ENCODE results near the gene ESPN. TPM values are rescaled to one million over a fixed set of nuclear protein-coding genes. Genes with fewer than 3 reads are reported as not detected.

ESPN gene
- total and polyA plus RNA-seq, 2 experiments from 2014 or later, result 31.1 to 65.7 TPM

- TF ChIP-seq CTCF (IDR thresholded peaks at IDR 0.05; ENCODE audit: poor library complexity) (no peak), EZH2phosphoT487 (IDR thresholded peaks at IDR 0.05; ENCODE audit: low read depth, severe bottlenecking, unreplicated experiment) (no peak)
- H3K4me3 ChIP-seq, result no peak overlapping the region
- no peaks in the 10 kb centered on the region for H3K4me1 ChIP-seq (ENCODE audit: insufficient read depth)
- no peaks in the 10 kb centered on the region for H3K79me2 ChIP-seq
- no peak for DNase-seq (ENCODE audit: low spot score)
- no peak overlapping the region for H3K4me2 ChIP-seq
- H4K20me1 ChIP-seq (ENCODE audit: insufficient read depth, poor library complexity, severe bottlenecking), result no peaks in the 10 kb centered on the region
- no peaks in the 10 kb centered on the region for H3K27me3 ChIP-seq
- 99% methylated on average over 48 of the region's 48 CpGs for WGBS (ENCODE audit: low lambda C conversion rate, missing lambda C conversion rate)
- no peak overlapping the region for H2AFZ ChIP-seq
- no peaks in the 10 kb centered on the region for H3K36me3 ChIP-seq (replicated peaks; ENCODE audit: insufficient read depth, low read depth)
- no peak overlapping the region for H3K27ac ChIP-seq
- no peaks in the 10 kb centered on the region for H3K9me2 ChIP-seq (replicated peaks; ENCODE audit: insufficient read depth)
- no peaks in the 10 kb centered on the region for H3K9me3 ChIP-seq (ENCODE audit: low read depth)
Measured at GRCh38 chr1:6461538-6462411, 37.2 kb downstream of the ESPN start.

- Histone ChIP-seq H3K9me2 (replicated peaks; ENCODE audit: insufficient read depth) (no peaks in the 10 kb centered on the region), H3K27ac (no peak overlapping the region), H3K79me2 (no peaks in the 10 kb centered on the region), H4K20me1 (ENCODE audit: insufficient read depth, poor library complexity, severe bottlenecking) (no peaks in the 10 kb centered on the region), H3K4me1 (ENCODE audit: insufficient read depth) (no peaks in the 10 kb centered on the region), H3K36me3 (replicated peaks; ENCODE audit: insufficient read depth, low read depth) (no peaks in the 10 kb centered on the region), H3K4me2 (no peak overlapping the region), H3K9me3 (ENCODE audit: low read depth) (no peaks in the 10 kb centered on the region), H3K27me3 (no peaks in the 10 kb centered on the region), H2AFZ (no peak overlapping the region), H3K4me3 (no peak overlapping the region)
- 97% methylated on average over 12 of the region's 13 CpGs for WGBS (ENCODE audit: low lambda C conversion rate, missing lambda C conversion rate)
- no peak for DNase-seq (ENCODE audit: low spot score)
- TF ChIP-seq CTCF (IDR thresholded peaks at IDR 0.05; ENCODE audit: poor library complexity) (no peak), EZH2 (IDR thresholded peaks at IDR 0.05; ENCODE audit: borderline replicate concordance) (no peak), EZH2phosphoT487 (IDR thresholded peaks at IDR 0.05; ENCODE audit: low read depth, severe bottlenecking, unreplicated experiment) (no peak)
Measured at GRCh38 chr1:6462412-6463119, 38.0 kb downstream of the ESPN start.

DNA sequence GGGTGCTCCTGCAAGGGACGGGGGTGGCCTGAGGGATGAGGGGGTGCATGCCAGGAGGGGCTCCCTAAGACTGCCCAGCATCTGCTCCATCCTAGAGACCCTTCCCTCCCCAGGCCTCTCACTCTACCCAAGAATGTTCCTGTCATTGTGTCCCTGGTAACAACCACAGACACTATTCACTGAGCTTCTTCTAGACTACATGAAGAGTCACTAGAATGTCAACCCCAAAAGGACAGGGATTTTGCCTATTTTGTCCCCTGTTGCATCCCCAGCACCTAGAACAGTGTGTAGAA, 38.5 kb downstream of the ESPN start:
- no peaks in the 10 kb centered on the region for H3K79me2 ChIP-seq
- no peak overlapping the region for H3K4me2 ChIP-seq
- TF ChIP-seq EZH2phosphoT487 (IDR thresholded peaks at IDR 0.05; ENCODE audit: low read depth, severe bottlenecking, unreplicated experiment) (no peak), EZH2 (IDR thresholded peaks at IDR 0.05; ENCODE audit: borderline replicate concordance) (no peak), CTCF (IDR thresholded peaks at IDR 0.05; ENCODE audit: poor library complexity) (no peak)
- H3K27me3 ChIP-seq, result no peaks in the 10 kb centered on the region
- no peak overlapping the region for H3K4me3 ChIP-seq
- no peak overlapping the region for H2AFZ ChIP-seq
- H3K4me1 ChIP-seq (ENCODE audit: insufficient read depth), result no peaks in the 10 kb centered on the region
- H3K27ac ChIP-seq, result no peak overlapping the region
- H3K36me3 ChIP-seq (replicated peaks; ENCODE audit: insufficient read depth, low read depth), result no peaks in the 10 kb centered on the region
- WGBS (ENCODE audit: low lambda C conversion rate, missing lambda C conversion rate), result 100% methylated on average over 1 of the region's 1 CpG
- H4K20me1 ChIP-seq (ENCODE audit: insufficient read depth, poor library complexity, severe bottlenecking), result no peaks in the 10 kb centered on the region
- H3K9me2 ChIP-seq (replicated peaks; ENCODE audit: insufficient read depth), result no peaks in the 10 kb centered on the region
- no peaks in the 10 kb centered on the region for H3K9me3 ChIP-seq (ENCODE audit: low read depth)
- no peak for DNase-seq (ENCODE audit: low spot score)
